Hepatocyte (in vitro differentiated cells): ENCODE results near the gene FYN.
"Not testable (repeated sequence)": the region's sequence is repeated elsewhere in the genome, so short reads cannot be mapped to it uniquely, and the experiment has no call there.

Experiments
- EZH2 ChIP-seq: fragments of 200-600 bp; sonication (generic); IDR thresholded peaks from 2 replicates; pipeline ENCODE4 v1.6.1; 2016; ENCODE audit warnings: antibody characterized with exemption, mild to moderate bottlenecking, borderline replicate concordance
- EZH2phosphoT487 ChIP-seq: fragments of 200-600 bp; sonication (generic); IDR thresholded peaks from one replicate; pipeline ENCODE4 v1.6.1; 2018; ENCODE audit warnings: antibody characterized with exemption, mild to moderate bottlenecking, low read depth, moderate library complexity; ENCODE audit not compliant: unreplicated experiment, severe bottlenecking
- TF ChIP-seq, protein P1 (sequence below): fragments of 200-600 bp; sonication (generic); IDR thresholded peaks from 2 replicates; pipeline ENCODE4 v1.5.1; 2016; ENCODE audit warnings: antibody characterized with exemption, mild to moderate bottlenecking; ENCODE audit not compliant: poor library complexity

DNA sequence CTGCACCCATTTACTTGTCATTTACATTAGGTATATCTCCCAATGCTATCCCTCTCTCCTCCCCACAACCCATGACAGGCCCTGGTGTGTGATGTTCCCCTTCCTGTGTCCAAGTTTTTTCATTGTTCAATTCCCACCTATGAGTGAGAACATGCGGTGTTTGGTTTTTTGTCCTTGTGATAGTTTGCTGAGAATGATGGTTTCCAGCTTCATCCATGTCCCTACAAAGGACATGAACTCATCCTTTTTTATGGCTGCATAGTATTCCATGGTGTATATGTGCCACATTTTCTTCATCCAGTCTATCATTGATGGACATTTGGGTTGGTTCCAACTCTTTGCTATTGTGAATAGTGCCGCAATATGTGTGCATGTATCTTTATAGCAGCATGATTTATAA lies 87.1 kb downstream of the FYN start:
- TF ChIP-seq, protein P1, sequence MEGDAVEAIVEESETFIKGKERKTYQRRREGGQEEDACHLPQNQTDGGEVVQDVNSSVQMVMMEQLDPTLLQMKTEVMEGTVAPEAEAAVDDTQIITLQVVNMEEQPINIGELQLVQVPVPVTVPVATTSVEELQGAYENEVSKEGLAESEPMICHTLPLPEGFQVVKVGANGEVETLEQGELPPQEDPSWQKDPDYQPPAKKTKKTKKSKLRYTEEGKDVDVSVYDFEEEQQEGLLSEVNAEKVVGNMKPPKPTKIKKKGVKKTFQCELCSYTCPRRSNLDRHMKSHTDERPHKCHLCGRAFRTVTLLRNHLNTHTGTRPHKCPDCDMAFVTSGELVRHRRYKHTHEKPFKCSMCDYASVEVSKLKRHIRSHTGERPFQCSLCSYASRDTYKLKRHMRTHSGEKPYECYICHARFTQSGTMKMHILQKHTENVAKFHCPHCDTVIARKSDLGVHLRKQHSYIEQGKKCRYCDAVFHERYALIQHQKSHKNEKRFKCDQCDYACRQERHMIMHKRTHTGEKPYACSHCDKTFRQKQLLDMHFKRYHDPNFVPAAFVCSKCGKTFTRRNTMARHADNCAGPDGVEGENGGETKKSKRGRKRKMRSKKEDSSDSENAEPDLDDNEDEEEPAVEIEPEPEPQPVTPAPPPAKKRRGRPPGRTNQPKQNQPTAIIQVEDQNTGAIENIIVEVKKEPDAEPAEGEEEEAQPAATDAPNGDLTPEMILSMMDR: not testable (repeated sequence)
- not testable (repeated sequence) for TF ChIP-seq EZH2, EZH2phosphoT487
